ENCODE results near the gene ZCCHC14.
"Not testable (repeated sequence)": the region's sequence is repeated elsewhere in the genome, so short reads cannot be mapped to it uniquely, and the experiment has no call there.

The ZCCHC14 gene

DNA sequence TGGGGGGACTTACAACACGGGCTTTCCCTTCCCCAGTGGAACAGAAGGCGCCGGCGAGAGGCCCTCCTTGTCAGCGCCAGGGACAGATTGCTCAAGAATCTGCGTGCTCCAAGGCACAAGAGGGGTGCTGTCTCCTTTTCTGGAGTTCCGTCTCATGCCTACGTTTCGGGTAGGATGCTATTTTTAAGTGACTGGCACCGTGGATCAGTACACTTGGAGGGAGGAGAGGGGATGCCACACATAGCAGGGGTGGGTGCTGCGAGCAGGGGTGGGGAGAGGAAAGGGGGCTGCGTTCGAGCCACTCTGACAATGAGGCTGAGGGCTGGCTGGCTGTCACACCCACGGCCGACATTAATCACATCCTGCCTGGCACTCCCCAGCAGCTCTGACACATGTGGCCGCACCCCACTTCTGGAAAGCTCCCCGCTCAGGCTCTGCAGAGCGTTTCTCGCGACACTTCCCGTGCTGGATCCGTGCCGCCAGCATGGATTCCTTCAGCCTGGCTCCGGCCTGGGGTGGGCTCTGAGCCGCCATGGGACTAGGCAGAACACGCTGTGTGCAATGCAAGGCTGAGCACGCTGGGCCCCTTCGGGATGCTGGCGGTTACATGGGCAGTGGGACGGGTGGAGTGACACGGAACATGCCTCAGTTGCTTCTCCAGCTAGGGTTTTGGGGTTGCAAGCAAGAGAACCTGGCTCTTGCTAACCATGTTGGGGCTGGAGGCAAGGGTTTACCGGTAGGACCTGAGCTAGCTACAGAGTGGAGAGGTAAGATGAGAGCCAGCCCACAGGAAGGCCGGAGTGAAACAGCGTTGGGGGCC, 25.0 kb upstream of the ZCCHC14 start:
- not testable (repeated sequence) for H3K9ac ChIP-seq (ENCODE audit: low read depth, low read length, poor library complexity); H3K79me1 ChIP-seq (ENCODE audit: low read depth, low read length)

DNA sequence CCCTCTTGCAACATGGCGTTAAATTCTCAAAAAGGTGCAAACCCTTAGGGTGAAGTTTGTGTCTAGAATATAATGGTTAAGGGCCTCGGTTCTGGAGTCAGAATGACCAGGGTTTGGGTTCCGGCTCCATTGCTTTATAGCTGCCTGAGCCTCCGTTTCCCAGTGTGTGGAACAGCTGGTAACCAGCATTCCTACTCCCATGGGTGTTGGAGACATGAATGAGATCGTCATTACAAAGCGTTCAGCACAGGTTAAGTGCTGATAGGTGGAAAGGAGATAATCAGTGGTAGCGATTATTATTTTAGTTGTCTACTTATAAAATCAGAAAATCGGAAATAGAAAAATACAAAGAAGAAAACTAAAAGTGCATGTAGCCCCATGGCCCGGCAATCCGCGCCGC, 23.5 kb upstream of the ZCCHC14 start:
- H2AFZ ChIP-seq (ENCODE audit: low read length), result no peak overlapping the region
- H3K79me1 ChIP-seq (ENCODE audit: low read depth, low read length), result no peaks in the 10 kb centered on the region
- DNase-seq (ENCODE audit: low spot score), result no peak
- no peak overlapping the region for H3K27ac ChIP-seq (replicated peaks; ENCODE audit: low read length)
- no peaks in the 10 kb centered on the region for H3K36me3 ChIP-seq (replicated peaks in 1 of 2; ENCODE audit: control insufficient read depth in 2 of 2, insufficient read depth in 2 of 2, low read length in 2 of 2)
- no peaks in the 10 kb centered on the region for H3K9me3 ChIP-seq (replicated peaks in 1 of 2; ENCODE audit: control insufficient read depth in 2 of 2, insufficient read depth in 1 of 2, low read depth in 1 of 2, low read length in 2 of 2)
- H3K23ac ChIP-seq (ENCODE audit: low read depth, low read length, poor library complexity), result no peak overlapping the region
- no peak overlapping the region for H2BK120ac ChIP-seq (ENCODE audit: low read depth, low read length)
- H3K27me3 ChIP-seq (ENCODE audit: control insufficient read depth in 3 of 3, insufficient read depth in 3 of 3, low read depth in 1 of 3, low read length in 3 of 3), result peaks cover 0 to 3% (median 2%) of the 10 kb centered on the region in 3 experiments
- H3K14ac ChIP-seq (ENCODE audit: low read length), result no peak overlapping the region
- H2BK12ac ChIP-seq (ENCODE audit: low read length), result no peak overlapping the region
- H2AK5ac ChIP-seq (ENCODE audit: low read depth, low read length), result no peak overlapping the region
- H2BK15ac ChIP-seq (ENCODE audit: low read length), result no peak overlapping the region
- H3K4me2 ChIP-seq (ENCODE audit: insufficient read depth, low read length, poor library complexity, severe bottlenecking), result no peak overlapping the region
- no peak overlapping the region for H3K9ac ChIP-seq (ENCODE audit: low read depth, low read length, poor library complexity)
- no peak overlapping the region for H3K4me3 ChIP-seq (ENCODE audit: low read length in 2 of 2)
- no peak overlapping the region for H4K91ac ChIP-seq (ENCODE audit: low read depth, low read length, poor library complexity)
- H3K4ac ChIP-seq (ENCODE audit: low read length), result no peak overlapping the region
- no peak overlapping the region for H3K18ac ChIP-seq (ENCODE audit: low read length)
- H4K8ac ChIP-seq (ENCODE audit: low read depth, low read length), result no peak overlapping the region
- peaks cover 3 to 9% of the 10 kb centered on the region in 2 donors for H3K4me1 ChIP-seq (ENCODE audit: control insufficient read depth in 2 of 2, insufficient read depth in 1 of 2, low read depth in 1 of 2, low read length in 2 of 2)
- WGBS, 2 donors (ENCODE audit: extremely low coverage in 2 of 2, insufficient read length in 2 of 2, insufficient replicate concordance in 1 of 2), result no CpG with 5 or more reads among the region's 12 CpGs
- peak overlapping the region; percentile 48 for H2BK5ac ChIP-seq (ENCODE audit: low read length)

More for the DNA sequence above, 25.0 kb upstream of the ZCCHC14 start:
- Histone ChIP-seq H3K23ac (ENCODE audit: low read depth, low read length, poor library complexity) (peak overlapping the region; percentile 57), H3K4me2 (ENCODE audit: insufficient read depth, low read length, poor library complexity, severe bottlenecking) (peak overlapping the region; percentile 11), H2AK5ac (ENCODE audit: low read depth, low read length) (peak overlapping the region; percentile 68), H3K18ac (ENCODE audit: low read length) (peak overlapping the region; percentile 83)
- not testable (repeated sequence) for H3K4me3 ChIP-seq (ENCODE audit: low read length in 2 of 2); H2BK15ac ChIP-seq (ENCODE audit: low read length); H4K8ac ChIP-seq (ENCODE audit: low read depth, low read length); H2BK5ac ChIP-seq (ENCODE audit: low read length); H3K27ac ChIP-seq (replicated peaks; ENCODE audit: low read length); H3K4me1 ChIP-seq (ENCODE audit: control insufficient read depth in 2 of 2, insufficient read depth in 1 of 2, low read depth in 1 of 2, low read length in 2 of 2); H2AFZ ChIP-seq (ENCODE audit: low read length); H3K36me3 ChIP-seq (replicated peaks in 1 of 2; ENCODE audit: control insufficient read depth in 2 of 2, insufficient read depth in 2 of 2, low read length in 2 of 2); H2BK12ac ChIP-seq (ENCODE audit: low read length); H3K4ac ChIP-seq (ENCODE audit: low read length); H2BK120ac ChIP-seq (ENCODE audit: low read depth, low read length); DNase-seq (ENCODE audit: low spot score); H3K14ac ChIP-seq (ENCODE audit: low read length); H3K27me3 ChIP-seq (ENCODE audit: control insufficient read depth in 3 of 3, insufficient read depth in 3 of 3, low read depth in 1 of 3, low read length in 3 of 3); H3K9me3 ChIP-seq (replicated peaks in 1 of 2; ENCODE audit: control insufficient read depth in 2 of 2, insufficient read depth in 1 of 2, low read depth in 1 of 2, low read length in 2 of 2); H4K91ac ChIP-seq (ENCODE audit: low read depth, low read length, poor library complexity)
- no CpG with 5 or more reads among the region's 34 CpGs for WGBS, 2 donors (ENCODE audit: extremely low coverage in 2 of 2, insufficient read length in 2 of 2, insufficient replicate concordance in 1 of 2)

DNA sequence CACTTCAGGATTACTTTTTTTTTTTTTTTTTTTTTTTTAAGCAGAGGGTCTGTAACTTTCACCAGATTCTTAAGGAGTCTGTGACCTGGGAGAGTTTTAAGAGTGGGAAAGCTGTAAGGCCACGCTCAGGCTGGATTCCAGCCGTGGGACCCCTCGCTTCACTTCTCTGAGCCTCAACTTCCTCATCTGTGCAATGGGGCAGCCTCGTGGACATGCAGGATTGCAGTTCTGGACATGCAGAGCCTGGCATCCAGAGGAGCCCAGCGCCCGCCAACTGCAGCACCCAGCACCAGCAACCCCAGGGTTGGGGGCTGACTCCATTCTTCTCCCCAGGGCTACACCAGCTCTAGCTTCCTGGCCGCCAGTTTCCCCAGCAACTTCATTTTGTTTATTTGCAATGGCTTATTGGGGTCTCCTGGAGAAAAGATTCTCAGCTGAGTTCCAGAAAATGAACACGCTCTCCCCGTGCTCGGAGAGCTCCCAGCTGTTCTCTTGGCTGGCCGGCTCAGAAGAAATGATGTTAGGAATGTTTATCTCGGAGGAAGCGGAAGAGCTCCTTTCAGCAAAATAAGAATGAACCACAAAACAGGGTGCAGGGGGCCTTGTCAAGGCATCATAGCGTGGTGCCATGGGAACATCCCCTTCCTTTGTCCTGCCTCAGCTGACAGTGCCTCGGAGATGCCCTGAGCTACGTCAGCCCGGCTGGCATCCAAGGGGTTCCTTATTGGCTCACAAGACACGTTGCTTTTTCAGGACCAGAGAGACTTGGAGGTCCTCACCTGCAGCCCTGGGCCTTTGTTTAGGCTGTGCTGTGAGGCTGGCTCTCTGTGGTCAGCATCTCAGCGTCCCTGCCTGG, 22.9 kb upstream of the ZCCHC14 start:
- Histone ChIP-seq H2BK120ac (ENCODE audit: low read depth, low read length) (no peak overlapping the region), H3K23ac (ENCODE audit: low read depth, low read length, poor library complexity) (no peak overlapping the region), H4K8ac (ENCODE audit: low read depth, low read length) (no peak overlapping the region), H3K4me1 (ENCODE audit: control insufficient read depth in 2 of 2, insufficient read depth in 1 of 2, low read depth in 1 of 2, low read length in 2 of 2) (peaks cover 3 to 9% of the 10 kb centered on the region in 2 donors), H2AFZ (ENCODE audit: low read length) (no peak overlapping the region), H3K18ac (ENCODE audit: low read length) (peak overlapping the region; percentile 80), H2BK15ac (ENCODE audit: low read length) (no peak overlapping the region), H3K4ac (ENCODE audit: low read length) (no peak overlapping the region), H3K9ac (ENCODE audit: low read depth, low read length, poor library complexity) (no peak overlapping the region), H3K27ac (replicated peaks; ENCODE audit: low read length) (peak overlapping the region; percentile 31), H4K91ac (ENCODE audit: low read depth, low read length, poor library complexity) (no peak overlapping the region), H2BK12ac (ENCODE audit: low read length) (no peak overlapping the region), H3K79me1 (ENCODE audit: low read depth, low read length) (no peaks in the 10 kb centered on the region), H3K14ac (ENCODE audit: low read length) (no peak overlapping the region), H3K9me3 (replicated peaks in 1 of 2; ENCODE audit: control insufficient read depth in 2 of 2, insufficient read depth in 1 of 2, low read depth in 1 of 2, low read length in 2 of 2) (no peaks in the 10 kb centered on the region), H2AK5ac (ENCODE audit: low read depth, low read length) (no peak overlapping the region), H3K27me3 (ENCODE audit: control insufficient read depth in 3 of 3, insufficient read depth in 3 of 3, low read depth in 1 of 3, low read length in 3 of 3) (peaks cover 0 to 3% (median 2%) of the 10 kb centered on the region in 3 experiments), H3K4me2 (ENCODE audit: insufficient read depth, low read length, poor library complexity, severe bottlenecking) (no peak overlapping the region), H3K36me3 (replicated peaks in 1 of 2; ENCODE audit: control insufficient read depth in 2 of 2, insufficient read depth in 2 of 2, low read length in 2 of 2) (no peaks in the 10 kb centered on the region), H3K4me3 (ENCODE audit: low read length in 2 of 2) (no peak overlapping the region), H2BK5ac (ENCODE audit: low read length) (peak overlapping the region; percentile 48)
- DNase-seq (ENCODE audit: low spot score), result no peak
- no CpG with 5 or more reads among the region's 19 CpGs for WGBS, 2 donors (ENCODE audit: extremely low coverage in 2 of 2, insufficient read length in 2 of 2, insufficient replicate concordance in 1 of 2)

DNA sequence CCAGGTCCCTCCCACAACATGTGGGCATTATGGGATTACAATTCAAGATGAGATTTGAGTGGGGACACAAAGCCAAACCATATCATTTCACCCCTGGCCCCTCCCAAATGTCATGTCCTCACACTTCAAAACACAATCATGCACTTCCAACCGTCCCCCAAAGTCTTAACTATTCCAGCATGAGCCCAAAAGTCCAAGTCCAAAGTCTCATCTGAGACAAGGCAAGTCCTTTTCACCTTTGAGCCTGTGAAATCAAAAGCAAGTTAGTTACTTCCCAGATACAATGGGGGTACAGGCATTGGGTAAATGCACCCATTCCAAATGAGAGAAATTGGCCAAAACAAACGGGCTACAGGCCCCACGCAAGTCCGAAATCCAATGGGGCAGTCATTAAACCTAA, 17.0 kb upstream of the ZCCHC14 start:
- not testable (repeated sequence) for H3K18ac ChIP-seq (ENCODE audit: low read length); H4K91ac ChIP-seq (ENCODE audit: low read depth, low read length, poor library complexity); H3K27me3 ChIP-seq (ENCODE audit: control insufficient read depth in 3 of 3, insufficient read depth in 3 of 3, low read depth in 1 of 3, low read length in 3 of 3); H3K14ac ChIP-seq (ENCODE audit: low read length); H3K4me2 ChIP-seq (ENCODE audit: insufficient read depth, low read length, poor library complexity, severe bottlenecking); H3K4me3 ChIP-seq (ENCODE audit: low read length in 2 of 2); H2BK12ac ChIP-seq (ENCODE audit: low read length); H3K4me1 ChIP-seq (ENCODE audit: control insufficient read depth in 2 of 2, insufficient read depth in 1 of 2, low read depth in 1 of 2, low read length in 2 of 2); H2AFZ ChIP-seq (ENCODE audit: low read length); H3K9ac ChIP-seq (ENCODE audit: low read depth, low read length, poor library complexity); H3K23ac ChIP-seq (ENCODE audit: low read depth, low read length, poor library complexity); H3K9me3 ChIP-seq (replicated peaks in 1 of 2; ENCODE audit: control insufficient read depth in 2 of 2, insufficient read depth in 1 of 2, low read depth in 1 of 2, low read length in 2 of 2); H2BK5ac ChIP-seq (ENCODE audit: low read length); H3K36me3 ChIP-seq (replicated peaks in 1 of 2; ENCODE audit: control insufficient read depth in 2 of 2, insufficient read depth in 2 of 2, low read length in 2 of 2); H3K4ac ChIP-seq (ENCODE audit: low read length); H3K27ac ChIP-seq (replicated peaks; ENCODE audit: low read length); H3K79me1 ChIP-seq (ENCODE audit: low read depth, low read length); H4K8ac ChIP-seq (ENCODE audit: low read depth, low read length); H2BK15ac ChIP-seq (ENCODE audit: low read length); H2AK5ac ChIP-seq (ENCODE audit: low read depth, low read length); H2BK120ac ChIP-seq (ENCODE audit: low read depth, low read length); DNase-seq (ENCODE audit: low spot score)
- WGBS, 2 donors (ENCODE audit: extremely low coverage in 2 of 2, insufficient read length in 2 of 2, insufficient replicate concordance in 1 of 2), result no CpG with 5 or more reads among the region's 4 CpGs
